Smooth muscle cell (in vitro differentiated cells): Measurements from ENCODE around the gene CMTM3. TPM values are rescaled to one million over a fixed set of nuclear protein-coding genes. Genes with fewer than 3 reads are reported as not detected.
A peak's percentile ranks its signal among the peaks of the same experiment; 100 is the strongest.

ENCODE experiments used
- DNase-seq: peaks from one replicate; lab custom pipeline; 2025; ENCODE audit not compliant: unreplicated experiment; lab: John Stamatoyannopoulos, UW
- H2AFZ ChIP-seq: fragments of 200-600 bp; sonication (generic); 2 replicates; pipeline ENCODE4 v1.6.0; 2016; ENCODE audit warnings: antibody characterized with exemption, low read depth, mild to moderate bottlenecking
- H3F3A ChIP-seq: fragments of 200-600 bp; sonication (generic); 2 replicates; pipeline ENCODE4 v1.6.0; 2017; ENCODE audit warnings: antibody characterized with exemption, low read depth
- H3K27ac ChIP-seq: fragments of 200-600 bp; sonication (generic); 2 replicates; pipeline ENCODE4 v1.5.1; 2016; ENCODE audit warnings: low read depth, mild to moderate bottlenecking
- H3K27me3 ChIP-seq: fragments of 200-600 bp; sonication (generic); 2 replicates; pipeline ENCODE4 v1.6.1; 2016; ENCODE audit warnings: low read depth, mild to moderate bottlenecking
- H3K36me3 ChIP-seq: fragments of 200-600 bp; sonication (generic); 2 replicates; pipeline ENCODE4 v1.5.1; 2016; ENCODE audit warnings: low read depth
- H3K4me1 ChIP-seq: fragments of 200-600 bp; sonication (generic); 2 replicates; pipeline ENCODE4 v1.5.1; 2016; ENCODE audit warnings: low read depth
- H3K4me2 ChIP-seq: fragments of 200-600 bp; sonication (generic); 2 replicates; pipeline ENCODE4 v1.6.0; 2016; ENCODE audit warnings: mild to moderate bottlenecking
- H3K4me3 ChIP-seq: fragments of 200-600 bp; sonication (generic); 2 replicates; pipeline ENCODE4 v1.5.1; 2016; ENCODE audit warnings: mild to moderate bottlenecking
- H3K79me2 ChIP-seq: fragments of 200-600 bp; sonication (generic); 2 replicates; pipeline ENCODE4 v1.6.0; 2016; ENCODE audit warnings: low read depth, mild to moderate bottlenecking
- H3K9ac ChIP-seq: fragments of 200-600 bp; sonication (generic); 2 replicates; pipeline ENCODE4 v1.6.0; 2016; ENCODE audit warnings: low read depth
- H3K9me3 ChIP-seq: fragments of 200-600 bp; sonication (generic); replicated peaks from 2 replicates; pipeline ENCODE4 v1.5.1; 2016; ENCODE audit warnings: low read depth
- H4K20me1 ChIP-seq: fragments of 200-600 bp; sonication (generic); 2 replicates; pipeline ENCODE4 v1.6.0; 2016; ENCODE audit warnings: low read depth
- WGBS: methylation state at CpG from one replicate; pipeline ENCODE4 v1.1.7; 2016; ENCODE audit warnings: low lambda C conversion rate; 5-methylcytosine and 5-hydroxymethylcytosine counted together
- polyA plus RNA-seq: library from polyadenylated mRNA; unstranded; fragments of >200 nt; fragmentation: Nextera tagmentation; extraction: Ambion mirVana; gene quantifications from 2 replicates; pipeline ENCODE4 v1.2.1, GENCODE V29; 2016
- total RNA-seq: library from RNA; depleted of rRNA; stranded (reverse); fragments of >200 nt; gene quantifications from 2 replicates; pipeline ENCODE4 v1.2.3, GENCODE V29; 2014
- TF ChIP-seq, protein P1 (sequence below): fragments of 200-600 bp; sonication (generic); IDR thresholded peaks from 2 replicates; pipeline ENCODE4 v1.5.1; 2017; ENCODE audit warnings: borderline replicate concordance, mild to moderate bottlenecking, antibody characterized with exemption; ENCODE audit not compliant: insufficient read depth, poor library complexity, severe bottlenecking

CMTM3 gene
- total and polyA plus RNA-seq, 2 experiments from 2014 or later = 21.8 to 57.8 TPM

DNA sequence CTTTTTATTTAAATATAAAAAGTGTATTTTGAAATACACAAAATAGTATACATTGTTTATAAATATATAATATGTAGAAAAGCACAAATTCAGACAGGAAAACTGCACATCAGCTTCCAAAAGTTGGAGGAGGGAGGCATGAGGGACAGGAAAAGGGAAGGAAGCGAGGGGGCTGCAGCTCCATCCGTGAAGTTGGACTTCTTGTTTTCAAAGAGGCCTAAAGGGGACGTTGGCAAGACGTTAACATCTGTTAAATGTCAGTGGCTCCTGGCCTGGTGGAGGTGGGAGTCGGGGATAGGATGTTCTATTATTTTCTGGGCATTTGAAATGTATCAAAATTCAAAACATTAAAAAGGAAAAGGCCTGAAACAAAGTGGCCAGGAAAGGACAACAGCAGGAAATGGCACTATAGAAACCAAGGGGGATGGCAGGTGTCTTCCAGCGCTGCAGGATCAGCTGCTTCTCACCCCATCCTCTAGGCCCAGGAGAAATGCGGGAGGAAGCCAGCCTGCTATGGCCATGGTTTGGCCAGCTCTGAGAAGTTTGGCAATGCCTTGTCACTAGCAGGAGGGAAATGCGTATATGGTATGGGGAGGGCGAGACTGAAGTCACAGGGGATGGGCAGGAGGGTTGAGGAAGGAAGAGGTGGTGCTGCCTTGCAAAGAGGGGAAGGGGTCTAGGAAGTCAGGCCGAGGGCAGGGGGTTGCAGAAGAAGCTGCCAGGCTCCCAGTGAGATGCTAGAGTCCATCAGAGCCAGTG lies 18.8 kb upstream of the CMTM3 start:
- 87% methylated on average over 10 of the region's 10 CpGs for WGBS
- peaks cover 4% of the 10 kb centered on the region for H3K4me1 ChIP-seq
- TF ChIP-seq, protein P1, sequence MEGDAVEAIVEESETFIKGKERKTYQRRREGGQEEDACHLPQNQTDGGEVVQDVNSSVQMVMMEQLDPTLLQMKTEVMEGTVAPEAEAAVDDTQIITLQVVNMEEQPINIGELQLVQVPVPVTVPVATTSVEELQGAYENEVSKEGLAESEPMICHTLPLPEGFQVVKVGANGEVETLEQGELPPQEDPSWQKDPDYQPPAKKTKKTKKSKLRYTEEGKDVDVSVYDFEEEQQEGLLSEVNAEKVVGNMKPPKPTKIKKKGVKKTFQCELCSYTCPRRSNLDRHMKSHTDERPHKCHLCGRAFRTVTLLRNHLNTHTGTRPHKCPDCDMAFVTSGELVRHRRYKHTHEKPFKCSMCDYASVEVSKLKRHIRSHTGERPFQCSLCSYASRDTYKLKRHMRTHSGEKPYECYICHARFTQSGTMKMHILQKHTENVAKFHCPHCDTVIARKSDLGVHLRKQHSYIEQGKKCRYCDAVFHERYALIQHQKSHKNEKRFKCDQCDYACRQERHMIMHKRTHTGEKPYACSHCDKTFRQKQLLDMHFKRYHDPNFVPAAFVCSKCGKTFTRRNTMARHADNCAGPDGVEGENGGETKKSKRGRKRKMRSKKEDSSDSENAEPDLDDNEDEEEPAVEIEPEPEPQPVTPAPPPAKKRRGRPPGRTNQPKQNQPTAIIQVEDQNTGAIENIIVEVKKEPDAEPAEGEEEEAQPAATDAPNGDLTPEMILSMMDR = no peak
- DNase-seq = no peak
- H3K9me3 ChIP-seq = no peaks in the 10 kb centered on the region
- H3K79me2 ChIP-seq = no peaks in the 10 kb centered on the region
- H4K20me1 ChIP-seq = no peaks in the 10 kb centered on the region
- no peak overlapping the region for H3K4me3 ChIP-seq
- no peaks in the 10 kb centered on the region for H3K27me3 ChIP-seq
- H3K36me3 ChIP-seq = no peaks in the 10 kb centered on the region
- H2AFZ ChIP-seq = no peak overlapping the region
- no peak overlapping the region for H3K4me2 ChIP-seq
- H3F3A ChIP-seq = no peaks in the 10 kb centered on the region
- H3K9ac ChIP-seq = no peak overlapping the region
- no peak overlapping the region for H3K27ac ChIP-seq

DNA sequence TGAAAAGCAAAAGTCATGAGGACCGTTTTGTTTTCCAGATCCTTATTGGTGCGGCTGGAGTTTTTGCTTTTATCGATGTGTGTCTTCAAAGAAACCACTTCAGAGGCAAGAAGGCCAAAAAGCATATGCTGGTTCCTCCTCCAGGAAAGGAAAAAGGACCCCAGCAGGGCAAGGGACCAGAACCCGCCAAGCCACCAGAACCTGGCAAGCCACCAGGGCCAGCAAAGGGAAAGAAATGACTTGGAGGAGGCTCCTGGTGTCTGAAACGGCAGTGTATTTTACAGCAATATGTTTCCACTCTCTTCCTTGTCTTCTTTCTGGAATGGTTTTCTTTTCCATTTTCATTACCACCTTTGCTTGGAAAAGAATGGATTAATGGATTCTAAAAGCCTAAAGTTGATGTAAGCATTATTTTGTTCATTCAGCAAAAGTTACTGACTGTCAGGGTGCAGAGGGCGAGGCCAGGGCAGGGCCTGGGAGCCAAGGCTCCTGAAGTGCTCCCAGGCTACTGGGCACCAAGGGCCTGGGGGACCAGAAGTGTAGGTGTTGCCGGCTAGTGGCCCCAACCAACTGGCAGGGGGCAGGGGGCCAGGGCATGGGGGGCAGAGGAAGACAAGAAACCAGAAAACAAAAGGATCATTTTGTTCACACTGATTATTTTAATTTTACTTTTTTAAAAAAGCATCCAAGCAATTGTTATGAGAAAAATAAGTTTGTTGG lies 16.5 kb upstream of the CMTM3 start:
- no peak overlapping the region for H3K27ac ChIP-seq
- peaks cover 6% of the 10 kb centered on the region for H3K27me3 ChIP-seq
- no peaks in the 10 kb centered on the region for H3F3A ChIP-seq
- no peaks in the 10 kb centered on the region for H4K20me1 ChIP-seq
- H3K79me2 ChIP-seq = no peaks in the 10 kb centered on the region
- 93% methylated on average over 7 of the region's 7 CpGs for WGBS
- TF ChIP-seq, protein P1 = no peak
- DNase-seq = no peak
- no peaks in the 10 kb centered on the region for H3K9me3 ChIP-seq
- no peak overlapping the region for H3K4me2 ChIP-seq
- H3K4me1 ChIP-seq = no peaks in the 10 kb centered on the region
- no peaks in the 10 kb centered on the region for H3K36me3 ChIP-seq
- H3K9ac ChIP-seq = no peak overlapping the region
- no peak overlapping the region for H2AFZ ChIP-seq
- no peak overlapping the region for H3K4me3 ChIP-seq

DNA sequence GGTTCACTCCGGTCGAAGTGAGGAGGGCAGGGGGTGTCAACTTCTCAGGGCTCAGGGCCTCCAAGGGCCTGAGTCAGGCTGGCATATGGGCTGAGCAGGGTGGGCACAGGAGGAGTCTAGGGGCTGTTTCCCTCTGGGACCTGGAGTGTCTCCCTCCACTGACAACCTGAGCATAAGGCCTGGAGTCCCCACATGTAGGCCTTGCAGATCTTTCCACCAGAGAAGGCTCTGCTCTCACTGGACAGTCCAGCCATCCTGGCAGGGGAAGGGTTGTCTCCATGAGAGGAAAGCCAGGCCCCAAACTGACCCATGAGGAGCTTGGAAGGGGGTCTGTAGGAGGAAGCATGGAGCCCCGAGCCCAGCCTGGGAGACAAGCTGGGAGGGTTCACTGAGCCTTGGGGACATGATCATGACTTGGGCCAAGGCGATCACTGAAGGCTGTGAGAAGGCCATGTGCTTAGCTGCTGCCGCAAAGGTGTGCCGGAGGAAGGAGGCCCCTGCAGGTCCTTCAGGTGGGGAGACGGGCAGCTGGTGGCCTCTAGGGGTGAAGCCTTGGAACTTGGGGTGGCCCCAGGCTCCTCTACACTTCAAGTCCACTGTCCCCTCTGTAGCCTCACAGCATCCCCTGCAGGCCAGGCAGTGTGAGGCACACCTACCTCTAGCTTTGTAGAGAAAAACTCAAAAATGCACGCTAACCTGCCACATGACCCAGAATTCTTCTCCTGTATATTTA lies 15.4 kb upstream of the CMTM3 start:
- H3K27ac ChIP-seq = no peak overlapping the region
- TF ChIP-seq, protein P1 = peak; percentile 16
- 97% methylated on average over 8 of the region's 8 CpGs for WGBS
- H3K79me2 ChIP-seq = no peaks in the 10 kb centered on the region
- H4K20me1 ChIP-seq = no peaks in the 10 kb centered on the region
- H3K9ac ChIP-seq = no peak overlapping the region
- H3K27me3 ChIP-seq = peaks cover 6% of the 10 kb centered on the region
- no peaks in the 10 kb centered on the region for H3K36me3 ChIP-seq
- H3K4me1 ChIP-seq = no peaks in the 10 kb centered on the region
- DNase-seq = no peak
- H3K4me3 ChIP-seq = no peak overlapping the region
- H3K4me2 ChIP-seq = no peak overlapping the region
- no peaks in the 10 kb centered on the region for H3K9me3 ChIP-seq
- no peak overlapping the region for H2AFZ ChIP-seq
- no peaks in the 10 kb centered on the region for H3F3A ChIP-seq
